MM.1S (cell line): ENCODE results near the gene MAPKAP1.

Source experiments
- CTCF ChIP-seq: fragments of 300-600 bp; sonication (generic); IDR thresholded peaks from 2 replicates; pipeline ENCODE4 v1.5.1; 2016; ENCODE audit warnings: antibody characterized with exemption, low read length, mixed read lengths
- EZH2 ChIP-seq: fragments of 300-600 bp; sonication (generic); optimal IDR thresholded peaks from 2 replicates; pipeline ENCODE3; 2017; ENCODE audit warnings: low read depth, mild to moderate bottlenecking, antibody characterized with exemption, low read length, mixed read lengths

- no peak for TF ChIP-seq CTCF
- no peak for TF ChIP-seq EZH2
Measured at GRCh38 chr9:125514468-125514867, 192.5 kb downstream of the MAPKAP1 start.
